Kidney (tissue), 14 donors: ENCODE results near the gene KCNN1. TPM values are rescaled to one million over a fixed set of nuclear protein-coding genes. Genes with fewer than 3 reads are reported as not detected.
"Not testable (repeated sequence)": the region's sequence is repeated elsewhere in the genome, so short reads cannot be mapped to it uniquely, and the experiment has no call there.

Experiments used
- DNase-seq, 5 donors: peaks; one replicate each; pipeline ENCODE4 v3.0.0-alpha.2; 2013 to 2020
- FAIRE-seq: peaks from 2 replicates; lab custom pipeline; 2012; peaks lifted over from hg19 to GRCh38; lab: Jason Lieb, UNC
- H3K27ac ChIP-seq, 2 donors: one replicate each; pipeline ENCODE4 v1.7.0; 2013; ENCODE audit warnings: low read depth in 2 of 2, low read length in 2 of 2, inconsistent platforms in 1 of 2
- H3K27me3 ChIP-seq: one replicate; pipeline ENCODE4 v1.7.1; 2013; ENCODE audit warnings: low read length, inconsistent platforms; ENCODE audit not compliant: control insufficient read depth, insufficient read depth
- H3K36me3 ChIP-seq, 3 donors: one replicate each; pipeline versions ENCODE4 v1.7.0 to v1.7.1; 2013; ENCODE audit warnings: low read length in 3 of 3, control low read depth in 1 of 3, inconsistent platforms in 1 of 3; ENCODE audit not compliant: insufficient read depth in 3 of 3, control insufficient read depth in 2 of 3
- H3K4me1 ChIP-seq, 3 donors: one replicate each; pipeline versions ENCODE4 v1.7.0 to v1.7.1; 2013; ENCODE audit warnings: low read length in 3 of 3, inconsistent platforms in 1 of 3, low read depth in 1 of 3; ENCODE audit not compliant: control insufficient read depth in 2 of 3, insufficient read depth in 2 of 3
- H3K4me3 ChIP-seq, 3 donors: one replicate each; pipeline versions ENCODE4 v1.7.0 to v1.8.1; 2013; ENCODE audit warnings: low read length in 3 of 3, control low read depth in 1 of 3, inconsistent platforms in 1 of 3
- H3K9ac ChIP-seq, 3 donors: one replicate each; pipeline versions ENCODE4 v1.7.0 to v1.7.1; 2013; ENCODE audit warnings: low read length in 3 of 3, control low read depth in 1 of 3, inconsistent platforms in 1 of 3
- H3K9me3 ChIP-seq, 3 donors: one replicate each; pipeline versions ENCODE4 v1.7.0 to v1.7.1; 2013; ENCODE audit warnings: low read length in 3 of 3, control low read depth in 1 of 3, inconsistent platforms in 1 of 3; ENCODE audit not compliant: control insufficient read depth in 2 of 3, insufficient read depth in 1 of 3
- intact Hi-C: fragments of 100-400 bp; cut with DNase I; formaldehyde crosslinking; loops from one replicate; pipeline ENCODE4 v1.11.1; 2022
- polyA plus RNA-seq: library from polyadenylated mRNA; stranded (reverse); fragments of 350-450 nt; fragmentation: Illumina TruSeq; extraction: RNeasy Lipid Tissue Mini Kit (QIAGEN cat#74804); gene quantifications from one replicate; pipeline ENCODE4 v1.2.3, GENCODE V29; 2014; ENCODE audit warnings: low read depth, low replicate concordance; ENCODE audit not compliant: insufficient read depth
- total RNA-seq: library from RNA; stranded (reverse); fragmentation: NEBNext Ultra II Directional; extraction: Animal tissue kit (Norgen Biotek cat#: 25700); gene quantifications from one replicate; pipeline ENCODE4 v1.2.1, GENCODE V29; 2021
- TF ChIP-seq, protein P1 (sequence below): IDR thresholded peaks from 3 replicates; pipeline ENCODE4 v1.5.1; 2012; ENCODE audit warnings: mild to moderate bottlenecking, moderate library complexity, borderline replicate concordance; ENCODE audit not compliant: insufficient read depth; ENCODE audit errors: extremely low read depth
- donor health status: control.
- donor health status: control.
- donor health status: control.
- donor health status: control.
- donor health status: control.
- donor health status: DM: yes; HTN: yes; CAD: no.
- donor health status: Normal renal cell carcinoma (clear cell type).

The KCNN1 gene
- total and polyA plus RNA-seq, 2 donors from 2014 or later, result 0.19 to 0.37 TPM

DNA sequence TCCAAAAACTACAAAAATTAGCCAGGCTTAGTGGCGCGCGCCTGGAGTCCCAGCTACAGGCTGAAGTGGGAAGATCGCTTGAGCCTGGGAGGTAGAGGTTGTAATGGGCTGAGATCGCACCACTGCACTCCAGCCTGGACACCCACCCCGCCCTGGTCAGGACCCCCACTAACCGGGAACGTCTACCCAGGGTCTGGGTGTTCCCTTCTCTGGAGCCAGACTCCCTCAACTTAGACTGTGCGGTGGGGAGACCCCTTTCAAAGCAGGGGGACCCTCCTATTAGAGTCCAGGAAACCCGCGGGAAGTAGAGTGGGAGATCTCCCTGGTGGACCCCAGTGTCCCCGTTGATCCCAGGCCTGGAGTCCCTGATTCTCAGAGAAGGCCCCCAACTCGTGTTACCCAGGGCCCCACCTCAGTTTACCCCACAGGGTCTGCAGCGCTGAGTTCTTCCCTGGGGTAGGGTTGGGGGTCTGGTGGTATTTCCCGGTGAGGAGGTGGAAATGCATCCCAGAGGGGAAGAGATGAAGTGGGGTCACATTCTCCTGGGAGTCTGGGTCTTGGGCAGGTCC lies 35.0 kb downstream of the KCNN1 start:
- H3K27ac ChIP-seq, result peak overlapping the region; percentile 51 to 80
- H3K9me3 ChIP-seq, result no peaks in the 10 kb centered on the region
- TF ChIP-seq, protein P1, sequence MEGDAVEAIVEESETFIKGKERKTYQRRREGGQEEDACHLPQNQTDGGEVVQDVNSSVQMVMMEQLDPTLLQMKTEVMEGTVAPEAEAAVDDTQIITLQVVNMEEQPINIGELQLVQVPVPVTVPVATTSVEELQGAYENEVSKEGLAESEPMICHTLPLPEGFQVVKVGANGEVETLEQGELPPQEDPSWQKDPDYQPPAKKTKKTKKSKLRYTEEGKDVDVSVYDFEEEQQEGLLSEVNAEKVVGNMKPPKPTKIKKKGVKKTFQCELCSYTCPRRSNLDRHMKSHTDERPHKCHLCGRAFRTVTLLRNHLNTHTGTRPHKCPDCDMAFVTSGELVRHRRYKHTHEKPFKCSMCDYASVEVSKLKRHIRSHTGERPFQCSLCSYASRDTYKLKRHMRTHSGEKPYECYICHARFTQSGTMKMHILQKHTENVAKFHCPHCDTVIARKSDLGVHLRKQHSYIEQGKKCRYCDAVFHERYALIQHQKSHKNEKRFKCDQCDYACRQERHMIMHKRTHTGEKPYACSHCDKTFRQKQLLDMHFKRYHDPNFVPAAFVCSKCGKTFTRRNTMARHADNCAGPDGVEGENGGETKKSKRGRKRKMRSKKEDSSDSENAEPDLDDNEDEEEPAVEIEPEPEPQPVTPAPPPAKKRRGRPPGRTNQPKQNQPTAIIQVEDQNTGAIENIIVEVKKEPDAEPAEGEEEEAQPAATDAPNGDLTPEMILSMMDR, result no peak
- peak overlapping the region in 2 of 3 donors; percentile 55 to 59 for H3K4me3 ChIP-seq
- H3K4me1 ChIP-seq, result peaks cover 0 to 3% (median 0%) of the 10 kb centered on the region in 3 donors
- no peaks in the 10 kb centered on the region for H3K27me3 ChIP-seq
- DNase-seq, result peak in 1 of 5 donors; percentile 65
- peak overlapping the region in 2 of 3 donors; percentile 69 to 73 for H3K9ac ChIP-seq
- intact Hi-C loops, result no loop called here
- FAIRE-seq, result no peak
- no peaks in the 10 kb centered on the region for H3K36me3 ChIP-seq

DNA sequence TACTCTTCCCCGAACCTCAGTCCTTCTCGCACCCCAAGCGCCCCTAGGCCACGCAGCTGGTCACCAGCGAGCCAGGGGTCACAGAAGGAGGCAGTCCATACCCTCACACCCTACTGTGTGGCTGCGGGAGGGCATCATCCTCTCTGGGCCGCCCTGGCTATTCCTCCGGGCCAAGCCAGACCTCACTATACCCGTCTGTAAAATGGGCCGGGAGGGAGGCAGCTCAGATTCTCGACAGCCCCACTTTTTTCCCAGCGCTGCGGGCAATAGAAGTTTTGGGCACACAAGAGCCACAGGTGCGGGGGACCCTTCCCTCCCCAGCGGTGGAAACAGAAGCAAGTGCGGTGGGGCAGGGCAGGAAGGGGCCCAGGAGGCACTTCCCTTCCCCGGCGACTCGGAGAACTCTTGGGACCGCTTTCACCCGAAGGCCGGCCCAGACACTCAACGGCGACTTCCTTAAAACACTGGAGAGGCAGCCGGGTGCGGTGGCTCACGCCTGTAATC lies 35.5 kb downstream of the KCNN1 start:
- DNase-seq (no peak), FAIRE-seq (no peak)
- Histone ChIP-seq H3K4me3 (peak overlapping the region in 1 of 3 donors; percentile 59), H3K9ac (peak overlapping the region in 2 of 3 donors; percentile 69 to 73), H3K27ac (peak overlapping the region in 1 of 2 donors; percentile 80), H3K27me3 (no peaks in the 10 kb centered on the region), H3K4me1 (peaks cover 0 to 4% (median under 1%) of the 10 kb centered on the region in 3 donors), H3K9me3 (no peaks in the 10 kb centered on the region), H3K36me3 (no peaks in the 10 kb centered on the region)
- intact Hi-C loops, result no loop called here
- TF ChIP-seq, protein P1, result no peak

DNA sequence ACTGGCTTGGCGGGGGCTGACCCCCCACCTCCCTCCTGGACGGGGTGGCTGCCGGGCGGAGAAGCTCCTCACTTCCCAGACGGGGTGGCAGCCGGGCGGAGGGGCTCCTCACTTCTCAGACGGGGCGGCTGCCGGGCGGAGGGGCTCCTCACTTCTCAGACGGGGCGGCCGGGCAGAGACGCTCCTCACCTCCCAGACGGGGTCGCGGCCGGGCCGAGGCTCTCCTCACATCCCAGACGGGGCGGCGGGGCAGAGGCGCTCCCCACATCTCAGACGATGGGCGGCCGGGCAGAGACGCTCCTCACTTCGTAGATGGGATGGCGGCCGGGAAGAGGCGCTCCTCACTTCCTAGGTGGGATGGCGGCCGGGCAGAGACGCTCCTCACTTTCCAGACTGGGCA lies 38.8 kb downstream of the KCNN1 start:
- DNase-seq, H3K9me3 ChIP-seq, H3K27ac ChIP-seq, H3K4me3 ChIP-seq, H3K36me3 ChIP-seq, H3K9ac ChIP-seq, FAIRE-seq, H3K27me3 ChIP-seq: not testable (repeated sequence)
- H3K4me1 ChIP-seq, result peaks cover 0 to 16% (median 5%) of the 10 kb centered on the region in 3 donors
- intact Hi-C loops, result loop anchor here (5.0 kb wide), 1 partner anchor 52 kb away; no protein-coding TSS in a partner anchor

DNA sequence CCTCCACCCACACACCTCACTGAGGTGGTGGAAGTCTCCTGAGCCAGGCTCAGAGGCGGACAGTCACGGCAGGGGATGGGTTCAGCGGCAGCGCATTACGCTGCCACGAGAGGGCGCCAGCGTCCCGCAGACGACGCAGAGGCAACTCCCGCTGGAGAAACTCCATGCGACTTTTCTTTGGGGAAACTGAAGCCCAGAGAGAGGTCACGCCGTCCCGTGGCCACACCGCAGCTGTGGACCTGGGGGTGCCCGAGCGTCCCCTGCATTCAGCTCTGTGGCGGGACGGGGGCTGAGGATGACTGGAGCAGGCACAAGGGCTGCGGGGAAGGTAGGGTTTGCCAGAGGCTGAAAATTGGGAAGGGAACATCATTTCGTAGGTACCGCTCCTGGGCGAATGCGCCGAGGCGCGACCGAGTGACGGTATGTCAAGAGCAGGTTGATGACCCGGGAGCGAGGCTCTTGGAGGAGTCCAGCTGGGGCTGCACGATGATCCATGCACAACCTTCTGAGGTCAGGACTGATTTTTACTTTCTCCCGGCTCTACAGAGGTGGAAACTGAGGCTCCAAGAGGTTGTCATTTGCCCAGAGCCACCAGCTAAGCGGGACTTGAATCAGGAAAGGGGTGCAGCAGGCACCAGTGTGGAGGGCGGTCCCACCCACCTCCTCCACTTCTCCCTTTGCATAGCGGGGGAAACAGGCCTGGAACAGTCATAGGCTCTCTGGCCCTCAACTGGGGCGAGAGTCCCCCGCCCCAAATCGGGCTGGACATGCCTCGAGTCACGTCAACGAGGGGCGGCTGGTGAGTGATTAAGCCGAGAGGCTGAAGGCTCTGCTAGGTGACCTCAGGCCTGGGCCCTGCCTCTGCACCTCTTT lies 40.4 kb downstream of the KCNN1 start:
- Histone ChIP-seq H3K27me3 (no peaks in the 10 kb centered on the region), H3K4me1 (peaks cover 0 to 16% (median 5%) of the 10 kb centered on the region in 3 donors), H3K9me3 (no peaks in the 10 kb centered on the region), H3K27ac (peak overlapping the region; percentile 83 to 85), H3K9ac (peak overlapping the region in 2 of 3 donors; percentile 76 to 80), H3K4me3 (peak overlapping the region; percentile 42 to 78 (median 69)), H3K36me3 (no peaks in the 10 kb centered on the region)
- FAIRE-seq (no peak), DNase-seq (peak; percentile 84 to 93 (median 88))
- intact Hi-C loops, result loop anchor here (5.0 kb wide), 1 partner anchor 50 kb away; no protein-coding TSS in a partner anchor
- TF ChIP-seq, protein P1, result peak; percentile 99
